PC-3 (cell line): Measurements from ENCODE around the gene CYP19A1.

Experiments used
- CTCF ChIP-seq: fragments of 300-600 bp; sonication (generic); conservative IDR thresholded peaks from 2 replicates; pipeline ENCODE4 v1.5.1; 2017; ENCODE audit warnings: antibody characterized with exemption, low read depth, mild to moderate bottlenecking, low read length
- EZH2 ChIP-seq: fragments of 300-600 bp; sonication (generic); IDR thresholded peaks from one replicate; pipeline ENCODE4 v1.6.1; 2017; ENCODE audit warnings: antibody characterized with exemption, mild to moderate bottlenecking, low read length; ENCODE audit not compliant: unreplicated experiment

- TF ChIP-seq CTCF (no peak), EZH2 (no peak)
Measured at GRCh38 chr15:51346136-51346535, 7.7 kb upstream of the CYP19A1 start.
